PC-3 (cell line): ENCODE results near the gene FBRS.

Experiments used
- CTCF ChIP-seq: fragments of 300-600 bp; sonication (generic); conservative IDR thresholded peaks from 2 replicates; pipeline ENCODE4 v1.5.1; 2017; ENCODE audit warnings: antibody characterized with exemption, low read depth, mild to moderate bottlenecking, low read length
- EZH2 ChIP-seq: fragments of 300-600 bp; sonication (generic); IDR thresholded peaks from one replicate; pipeline ENCODE4 v1.6.1; 2017; ENCODE audit warnings: antibody characterized with exemption, mild to moderate bottlenecking, low read length; ENCODE audit not compliant: unreplicated experiment
- EZH2phosphoT487 ChIP-seq: fragments of 300-600 bp; sonication (generic); IDR thresholded peaks from 2 replicates; pipeline ENCODE4 v1.6.1; 2018; ENCODE audit warnings: mild to moderate bottlenecking, antibody characterized with exemption, low read length, borderline replicate concordance

DNA sequence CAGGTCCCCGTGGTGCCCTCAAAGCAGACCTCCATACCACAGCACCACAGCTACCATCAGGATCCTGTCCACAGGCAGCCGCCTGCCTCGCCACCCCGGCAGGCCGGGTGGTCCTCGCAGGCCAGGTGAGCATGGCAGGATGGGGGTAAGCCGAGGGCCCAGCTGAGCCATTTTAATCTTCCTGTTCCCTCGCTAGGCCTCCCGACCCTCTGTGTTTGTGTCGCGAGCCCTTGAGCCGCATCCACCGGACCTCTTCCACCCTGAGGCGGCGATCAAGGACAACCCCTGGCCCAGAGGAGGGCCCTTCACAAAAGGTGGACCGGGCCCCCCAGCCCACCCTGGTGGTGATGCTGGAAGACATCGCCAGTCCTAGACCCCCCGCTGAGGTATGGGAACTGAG is 5.5 kb upstream of the FBRS start:
- no peak for TF ChIP-seq EZH2
- no peak for TF ChIP-seq CTCF
- TF ChIP-seq EZH2phosphoT487 = no peak
